ENCODE results near the gene MYO9A.
"Not testable (repeated sequence)": the region's sequence is repeated elsewhere in the genome, so short reads cannot be mapped to it uniquely, and the experiment has no call there.

MYO9A gene

GRCh38 chr15:71880276-71880675, 237.7 kb downstream of the MYO9A start (continued):
- TF ChIP-seq ZNF274 (IDR thresholded peaks at IDR 0.05; ENCODE audit: low read length) = no peak
- TF ChIP-seq ZNF274 (tag by site-specific recombination; IDR thresholded peaks at IDR 0.05; ENCODE audit: borderline replicate concordance) = no peak
- TF ChIP-seq ZNF596 (tag by site-specific recombination; IDR thresholded peaks at IDR 0.05) = no peak
- TF ChIP-seq, protein P1, sequence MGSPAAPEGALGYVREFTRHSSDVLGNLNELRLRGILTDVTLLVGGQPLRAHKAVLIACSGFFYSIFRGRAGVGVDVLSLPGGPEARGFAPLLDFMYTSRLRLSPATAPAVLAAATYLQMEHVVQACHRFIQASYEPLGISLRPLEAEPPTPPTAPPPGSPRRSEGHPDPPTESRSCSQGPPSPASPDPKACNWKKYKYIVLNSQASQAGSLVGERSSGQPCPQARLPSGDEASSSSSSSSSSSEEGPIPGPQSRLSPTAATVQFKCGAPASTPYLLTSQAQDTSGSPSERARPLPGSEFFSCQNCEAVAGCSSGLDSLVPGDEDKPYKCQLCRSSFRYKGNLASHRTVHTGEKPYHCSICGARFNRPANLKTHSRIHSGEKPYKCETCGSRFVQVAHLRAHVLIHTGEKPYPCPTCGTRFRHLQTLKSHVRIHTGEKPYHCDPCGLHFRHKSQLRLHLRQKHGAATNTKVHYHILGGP (tag by site-specific recombination; IDR thresholded peaks at IDR 0.05) = no peak
- no peak for TF ChIP-seq INSM2 (tag by site-specific recombination; IDR thresholded peaks at IDR 0.05)
- TF ChIP-seq, protein P2, sequence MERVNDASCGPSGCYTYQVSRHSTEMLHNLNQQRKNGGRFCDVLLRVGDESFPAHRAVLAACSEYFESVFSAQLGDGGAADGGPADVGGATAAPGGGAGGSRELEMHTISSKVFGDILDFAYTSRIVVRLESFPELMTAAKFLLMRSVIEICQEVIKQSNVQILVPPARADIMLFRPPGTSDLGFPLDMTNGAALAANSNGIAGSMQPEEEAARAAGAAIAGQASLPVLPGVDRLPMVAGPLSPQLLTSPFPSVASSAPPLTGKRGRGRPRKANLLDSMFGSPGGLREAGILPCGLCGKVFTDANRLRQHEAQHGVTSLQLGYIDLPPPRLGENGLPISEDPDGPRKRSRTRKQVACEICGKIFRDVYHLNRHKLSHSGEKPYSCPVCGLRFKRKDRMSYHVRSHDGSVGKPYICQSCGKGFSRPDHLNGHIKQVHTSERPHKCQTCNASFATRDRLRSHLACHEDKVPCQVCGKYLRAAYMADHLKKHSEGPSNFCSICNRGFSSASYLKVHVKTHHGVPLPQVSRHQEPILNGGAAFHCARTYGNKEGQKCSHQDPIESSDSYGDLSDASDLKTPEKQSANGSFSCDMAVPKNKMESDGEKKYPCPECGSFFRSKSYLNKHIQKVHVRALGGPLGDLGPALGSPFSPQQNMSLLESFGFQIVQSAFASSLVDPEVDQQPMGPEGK (tag by site-specific recombination; IDR thresholded peaks at IDR 0.05) = no peak

DNA sequence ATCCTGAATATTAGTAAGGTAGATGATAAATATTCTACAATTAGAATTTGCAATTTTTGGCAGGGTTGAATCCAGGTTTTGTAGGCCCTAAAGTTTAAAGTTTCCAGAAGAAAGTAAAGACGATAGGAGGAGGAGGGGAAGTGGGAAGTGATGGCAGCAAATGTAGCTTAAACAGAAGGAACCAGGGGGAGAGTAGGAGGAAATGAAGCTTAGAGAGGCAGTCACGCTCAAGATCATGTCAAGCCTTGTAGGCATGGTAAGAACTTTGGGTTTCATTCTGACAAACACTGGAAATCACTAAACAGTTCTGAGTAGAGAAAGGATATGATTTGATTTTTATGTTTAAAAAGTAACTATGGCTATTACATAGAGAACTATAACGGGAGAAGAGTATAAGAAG, 243.7 kb downstream of the MYO9A start:
- ChIA-PET POLR2A (no interaction called here), CTCF (no interaction called here)
- TF ChIP-seq, protein P3, sequence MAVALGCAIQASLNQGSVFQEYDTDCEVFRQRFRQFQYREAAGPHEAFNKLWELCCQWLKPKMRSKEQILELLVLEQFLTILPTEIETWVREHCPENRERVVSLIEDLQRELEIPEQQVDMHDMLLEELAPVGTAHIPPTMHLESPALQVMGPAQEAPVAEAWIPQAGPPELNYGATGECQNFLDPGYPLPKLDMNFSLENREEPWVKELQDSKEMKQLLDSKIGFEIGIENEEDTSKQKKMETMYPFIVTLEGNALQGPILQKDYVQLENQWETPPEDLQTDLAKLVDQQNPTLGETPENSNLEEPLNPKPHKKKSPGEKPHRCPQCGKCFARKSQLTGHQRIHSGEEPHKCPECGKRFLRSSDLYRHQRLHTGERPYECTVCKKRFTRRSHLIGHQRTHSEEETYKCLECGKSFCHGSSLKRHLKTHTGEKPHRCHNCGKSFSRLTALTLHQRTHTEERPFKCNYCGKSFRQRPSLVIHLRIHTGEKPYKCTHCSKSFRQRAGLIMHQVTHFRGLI (tag by site-specific recombination; IDR thresholded peaks at IDR 0.05) = no peak
- TF ChIP-seq ZSCAN16 (tag by site-specific recombination; IDR thresholded peaks at IDR 0.05) = no peak
- no peak for TF ChIP-seq ZFP37 (tag by site-specific recombination; IDR thresholded peaks at IDR 0.05)
- no peak for TF ChIP-seq KLF16 (tag by site-specific recombination; IDR thresholded peaks at IDR 0.05)
- no peak for TF ChIP-seq ZNF548 (tag by site-specific recombination; IDR thresholded peaks at IDR 0.05)
- no peak for TF ChIP-seq ZBTB8A (tag by site-specific recombination; IDR thresholded peaks at IDR 0.05)
- Histone ChIP-seq H3K4me3 (ENCODE audit: low read depth, low read length) (no peak overlapping the region), H3K36me3 (ENCODE audit: control insufficient read depth in 2 of 2, insufficient read depth in 1 of 2, low read length in 2 of 2) (peaks cover 4 to 31% of the 10 kb centered on the region in 2 experiments), H3K4me1 (ENCODE audit: control insufficient read depth, insufficient read depth, low read length) (no peaks in the 10 kb centered on the region), H3K9me3 (ENCODE audit: control insufficient read depth, insufficient read depth, low read depth, low read length) (no peaks in the 10 kb centered on the region), H3K27ac (ENCODE audit: extremely low read depth, low read depth, low read length) (no peak overlapping the region)

DNA sequence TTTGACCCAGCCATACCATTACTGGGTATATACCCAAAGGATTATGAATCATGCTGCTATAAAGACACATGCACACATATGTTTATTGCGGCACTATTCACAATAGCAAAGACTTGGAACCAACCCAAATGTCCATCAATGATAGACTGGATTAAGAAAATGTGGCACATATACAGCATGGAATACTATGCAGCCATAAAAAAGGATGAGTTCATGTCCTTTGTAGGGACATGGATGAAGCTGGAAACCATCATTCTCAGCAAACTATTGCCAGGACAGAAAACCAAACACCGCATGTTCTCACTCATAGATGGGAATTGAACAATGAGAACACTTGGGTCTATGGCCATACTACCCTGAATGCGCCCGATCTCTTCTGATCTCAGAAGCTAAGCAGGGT, 259.7 kb downstream of the MYO9A start:
- peaks cover 8 to 14% of the 10 kb centered on the region in 2 experiments for H3K36me3 ChIP-seq (ENCODE audit: control insufficient read depth in 2 of 2, insufficient read depth in 1 of 2, low read length in 2 of 2)
- TF ChIP-seq, protein P4, sequence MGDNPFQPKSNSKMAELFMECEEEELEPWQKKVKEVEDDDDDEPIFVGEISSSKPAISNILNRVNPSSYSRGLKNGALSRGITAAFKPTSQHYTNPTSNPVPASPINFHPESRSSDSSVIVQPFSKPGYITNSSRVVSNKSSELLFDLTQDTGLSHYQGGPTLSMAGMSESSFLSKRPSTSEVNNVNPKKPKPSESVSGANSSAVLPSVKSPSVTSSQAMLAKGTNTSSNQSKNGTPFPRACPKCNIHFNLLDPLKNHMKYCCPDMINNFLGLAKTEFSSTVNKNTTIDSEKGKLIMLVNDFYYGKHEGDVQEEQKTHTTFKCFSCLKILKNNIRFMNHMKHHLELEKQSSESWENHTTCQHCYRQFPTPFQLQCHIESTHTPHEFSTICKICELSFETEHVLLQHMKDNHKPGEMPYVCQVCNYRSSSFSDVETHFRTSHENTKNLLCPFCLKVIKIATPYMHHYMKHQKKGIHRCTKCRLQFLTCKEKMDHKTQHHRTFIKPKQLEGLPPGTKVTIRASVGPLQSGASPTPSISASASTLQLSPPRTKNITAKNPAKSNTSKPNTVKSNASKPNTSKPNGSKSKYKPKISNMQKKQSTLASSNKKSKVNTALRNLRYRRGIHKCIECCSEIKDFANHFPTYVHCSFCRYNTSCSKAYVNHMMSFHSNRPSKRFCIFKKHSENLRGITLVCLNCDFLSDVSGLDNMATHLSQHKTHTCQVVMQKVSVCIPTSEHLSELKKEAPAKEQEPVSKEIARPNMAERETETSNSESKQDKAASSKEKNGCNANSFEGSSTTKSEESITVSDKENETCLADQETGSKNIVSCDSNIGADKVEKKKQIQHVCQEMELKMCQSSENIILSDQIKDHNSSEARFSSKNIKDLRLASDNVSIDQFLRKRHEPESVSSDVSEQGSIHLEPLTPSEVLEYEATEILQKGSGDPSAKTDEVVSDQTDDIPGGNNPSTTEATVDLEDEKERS (tag by site-specific recombination; IDR thresholded peaks at IDR 0.05) = peak; percentile 88; the same call in 1 of the 2 replicates
- peak; percentile 98 for TF ChIP-seq ZNF146 (tag by site-specific recombination; IDR thresholded peaks at IDR 0.05)
- TF ChIP-seq ZNF580 (tag by site-specific recombination; IDR thresholded peaks at IDR 0.05) = peak; percentile 87
- H3K4me1 ChIP-seq (ENCODE audit: control insufficient read depth, insufficient read depth, low read length); CTCF ChIA-PET; H3K4me3 ChIP-seq (ENCODE audit: low read depth, low read length); POLR2A ChIA-PET; H3K27ac ChIP-seq (ENCODE audit: extremely low read depth, low read depth, low read length); H3K9me3 ChIP-seq (ENCODE audit: control insufficient read depth, insufficient read depth, low read depth, low read length): not testable (repeated sequence)
